Fibroblast of skin of scalp (primary cell): Measurements from ENCODE around the gene SRGAP3.
A peak's percentile ranks its signal among the peaks of the same experiment; 100 is the strongest.

Source experiments
- DNase-seq: peaks from one replicate; pipeline ENCODE4 v3.0.0-alpha.2; 2013

Gene SRGAP3

DNA sequence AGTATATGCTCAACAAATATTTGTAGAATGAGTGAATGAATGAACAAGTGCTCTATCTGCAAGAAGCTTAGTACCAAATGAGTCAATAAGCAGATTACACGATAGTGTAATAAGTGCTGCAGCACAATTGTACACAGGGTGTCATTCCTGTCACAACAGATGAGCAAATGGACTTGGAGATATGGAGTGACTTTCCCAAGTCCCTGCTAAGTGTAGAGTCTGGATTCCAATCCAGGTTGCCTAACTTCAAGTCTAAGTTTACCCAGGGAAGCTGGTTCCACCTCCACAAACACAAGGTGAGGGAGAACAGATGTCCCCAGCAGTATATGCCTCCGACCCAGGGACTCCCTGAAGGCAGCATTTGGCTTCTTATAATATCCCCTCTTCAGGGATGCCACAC, 208.4 kb downstream of the SRGAP3 start:
- DNase-seq = no peak

DNA sequence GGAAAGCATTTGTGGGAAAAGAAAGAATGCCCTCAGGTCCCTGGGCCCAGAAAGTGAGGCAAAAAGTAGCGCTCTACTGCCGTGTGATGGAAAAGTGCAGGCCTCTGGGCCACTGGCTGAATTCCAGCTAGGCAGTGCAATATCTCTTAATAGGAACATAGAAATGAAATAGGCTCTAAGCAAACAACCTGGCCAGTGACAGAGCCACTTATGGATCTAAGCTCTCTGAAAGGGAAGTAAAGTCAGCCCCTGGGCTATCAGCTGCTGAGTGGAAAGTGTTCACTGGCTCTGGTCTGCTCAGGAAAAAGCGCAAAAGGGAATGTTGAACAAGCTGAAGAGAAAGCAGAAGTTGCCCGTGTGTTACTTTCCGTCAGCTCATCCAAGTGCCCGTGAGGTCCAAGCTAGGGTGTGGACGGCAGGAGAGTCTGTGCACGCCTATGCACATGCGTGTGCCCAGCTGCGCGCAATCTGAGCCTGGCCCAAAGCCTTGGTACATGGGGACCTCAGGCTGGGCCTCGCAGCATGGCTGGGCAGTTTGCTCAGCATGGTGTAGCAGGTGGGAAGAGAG, 212.2 kb downstream of the SRGAP3 start:
- no peak for DNase-seq

DNA sequence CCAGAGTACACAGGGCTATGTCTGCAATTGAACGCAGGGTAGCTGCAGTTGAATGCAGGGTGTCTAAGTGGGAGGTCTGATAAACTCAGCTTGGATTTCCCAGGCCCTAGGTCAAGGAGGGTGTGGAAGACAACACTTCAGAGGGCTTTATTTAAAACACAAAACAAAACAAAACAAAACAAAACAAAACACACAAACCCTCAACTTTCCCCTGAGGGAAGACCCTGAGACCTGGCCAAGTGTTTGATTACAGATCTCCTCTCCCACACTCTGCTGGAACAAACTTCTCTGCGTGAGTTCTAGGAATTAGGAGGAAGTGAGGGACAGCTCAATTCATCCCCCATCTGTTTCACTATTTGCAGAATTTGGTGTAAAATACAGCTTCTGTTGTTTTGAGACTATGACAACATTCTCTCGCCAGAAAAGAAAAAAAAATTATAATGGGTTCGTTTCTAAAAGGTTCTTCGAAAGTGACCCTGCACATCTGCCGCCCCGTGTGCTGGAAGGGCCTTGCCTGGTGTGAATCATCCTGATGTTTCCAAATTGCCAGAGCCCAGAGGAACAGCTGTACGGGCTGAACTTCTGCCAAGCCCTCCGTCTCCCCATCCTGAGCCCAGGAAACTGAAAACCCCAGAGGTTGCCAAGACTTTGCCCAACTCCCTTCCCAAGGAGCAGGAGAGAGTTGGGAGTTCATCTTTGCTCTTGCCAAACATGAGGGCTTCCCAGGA, 212.9 kb downstream of the SRGAP3 start:
- DNase-seq = peak; percentile 31

DNA sequence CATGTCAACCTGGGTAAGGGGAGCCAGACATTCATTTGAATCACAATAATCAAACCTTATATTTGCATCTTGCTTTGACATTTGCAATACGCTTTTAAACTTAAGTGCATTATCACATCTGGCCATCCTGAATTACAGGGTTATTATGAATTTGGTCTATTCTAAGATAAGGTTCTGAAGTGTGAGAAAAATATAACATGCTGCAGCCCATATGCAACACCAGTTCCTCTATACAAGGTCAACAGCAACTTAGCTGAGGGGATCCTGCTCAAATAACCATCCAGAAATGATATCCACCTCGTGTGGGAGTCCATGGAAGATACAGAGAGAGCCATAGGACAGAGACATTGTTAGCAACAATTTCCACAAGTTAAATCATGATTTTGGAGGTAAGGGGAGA, 213.5 kb downstream of the SRGAP3 start:
- no peak for DNase-seq

DNA sequence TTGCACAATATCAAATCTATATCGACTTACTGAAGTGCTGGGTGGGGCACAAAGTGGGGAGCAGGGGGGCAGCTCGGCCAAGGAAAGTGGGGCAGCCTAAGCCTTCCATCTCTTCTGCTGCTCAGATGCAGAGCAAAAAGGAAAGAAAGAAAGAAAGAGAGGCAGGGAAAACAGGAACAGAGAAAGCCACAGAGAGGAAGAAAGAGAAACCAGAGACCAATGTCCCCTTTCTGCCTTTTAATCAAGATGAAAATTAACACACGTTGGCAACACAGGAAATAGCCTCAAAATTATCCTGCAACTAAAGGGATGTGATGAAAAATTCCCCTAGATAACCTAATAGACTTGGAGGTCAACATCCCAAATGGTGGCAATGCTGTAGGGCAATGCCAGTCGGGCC, 214.0 kb downstream of the SRGAP3 start:
- DNase-seq = no peak

DNA sequence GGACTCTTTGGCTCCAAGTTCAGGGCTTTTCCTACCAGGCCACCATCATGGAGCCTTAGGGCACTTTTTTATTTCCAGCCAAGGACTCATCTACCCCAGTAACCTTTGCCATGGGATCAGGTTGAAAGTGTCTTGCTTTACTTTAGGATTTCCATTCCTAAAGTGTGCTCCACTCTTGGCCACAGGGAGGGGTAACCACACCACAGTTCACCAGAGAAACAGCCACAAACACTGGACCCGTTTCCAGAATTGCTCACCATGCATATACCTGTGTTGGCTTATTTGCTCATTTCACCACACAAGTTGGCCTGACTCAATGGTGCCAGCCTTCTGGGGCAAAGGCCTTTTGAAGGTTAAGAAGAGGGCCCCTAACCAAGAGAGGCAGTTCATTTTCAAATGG, 215.6 kb downstream of the SRGAP3 start:
- DNase-seq = no peak

DNA sequence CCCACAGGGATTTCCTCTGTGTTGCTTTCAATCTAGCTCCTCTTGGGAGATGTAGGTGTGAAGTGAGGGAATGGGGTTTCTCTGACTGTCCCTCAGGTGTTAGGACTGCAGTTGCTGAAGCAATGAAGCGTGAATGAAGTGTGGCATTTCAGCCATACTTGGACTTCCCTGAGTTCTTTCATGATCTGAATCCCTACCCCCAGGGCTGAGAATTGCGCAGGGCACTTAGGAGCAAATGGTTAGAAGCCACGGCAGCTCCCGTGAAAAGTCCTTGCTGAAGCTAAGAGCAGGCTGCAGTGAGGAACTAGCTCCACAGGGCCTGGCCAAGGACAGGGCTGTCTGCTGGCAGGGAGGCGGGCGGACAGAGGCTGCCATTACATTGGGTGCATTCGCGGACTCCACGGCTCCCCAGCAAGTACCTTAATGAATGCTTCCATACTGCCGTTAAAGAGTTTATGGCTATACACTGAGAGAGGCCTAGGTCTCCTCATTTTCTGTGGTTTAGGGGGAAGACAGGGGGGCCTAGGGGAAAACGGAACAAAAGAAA, 217.1 kb downstream of the SRGAP3 start:
- no peak for DNase-seq

DNA sequence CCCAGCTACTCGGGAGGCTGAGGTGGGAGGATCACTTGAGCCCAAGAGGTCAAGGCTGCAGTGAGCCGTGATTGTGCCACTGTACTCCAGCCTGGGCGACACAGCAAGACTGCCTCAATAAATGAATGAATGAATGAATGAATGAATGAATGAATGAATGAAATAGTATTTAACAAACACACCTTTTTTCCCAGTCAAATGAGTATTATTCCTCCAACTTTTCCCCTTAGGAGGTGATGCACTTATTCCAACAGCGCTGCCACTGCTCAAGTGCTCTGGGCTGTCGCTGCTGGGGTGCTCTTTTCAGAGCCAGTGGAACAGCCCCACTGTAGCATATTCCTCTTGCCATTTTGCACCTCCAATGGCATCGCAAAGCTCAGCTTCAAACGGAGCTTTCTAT, 219.4 kb downstream of the SRGAP3 start:
- DNase-seq = no peak

DNA sequence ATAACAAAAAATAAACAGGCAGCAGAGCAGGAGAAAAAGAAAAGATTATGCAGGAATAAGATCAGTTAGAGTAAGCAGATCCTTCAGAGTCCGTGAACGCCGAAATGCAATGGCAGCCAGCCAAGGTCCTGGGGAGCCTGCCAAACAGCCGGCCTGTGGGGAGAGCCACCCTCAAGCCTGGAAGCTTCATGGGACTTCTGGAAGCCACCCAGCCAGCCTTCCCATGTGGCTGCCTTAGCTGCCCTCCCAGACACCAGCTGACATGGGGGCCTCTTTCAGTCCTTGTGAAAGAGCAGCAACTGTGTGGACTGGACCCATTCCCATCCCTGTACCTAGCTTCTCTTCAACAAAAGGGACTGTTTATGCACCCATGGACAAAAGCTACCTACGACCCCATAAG, 221.3 kb downstream of the SRGAP3 start:
- DNase-seq = peak; percentile 78

DNA sequence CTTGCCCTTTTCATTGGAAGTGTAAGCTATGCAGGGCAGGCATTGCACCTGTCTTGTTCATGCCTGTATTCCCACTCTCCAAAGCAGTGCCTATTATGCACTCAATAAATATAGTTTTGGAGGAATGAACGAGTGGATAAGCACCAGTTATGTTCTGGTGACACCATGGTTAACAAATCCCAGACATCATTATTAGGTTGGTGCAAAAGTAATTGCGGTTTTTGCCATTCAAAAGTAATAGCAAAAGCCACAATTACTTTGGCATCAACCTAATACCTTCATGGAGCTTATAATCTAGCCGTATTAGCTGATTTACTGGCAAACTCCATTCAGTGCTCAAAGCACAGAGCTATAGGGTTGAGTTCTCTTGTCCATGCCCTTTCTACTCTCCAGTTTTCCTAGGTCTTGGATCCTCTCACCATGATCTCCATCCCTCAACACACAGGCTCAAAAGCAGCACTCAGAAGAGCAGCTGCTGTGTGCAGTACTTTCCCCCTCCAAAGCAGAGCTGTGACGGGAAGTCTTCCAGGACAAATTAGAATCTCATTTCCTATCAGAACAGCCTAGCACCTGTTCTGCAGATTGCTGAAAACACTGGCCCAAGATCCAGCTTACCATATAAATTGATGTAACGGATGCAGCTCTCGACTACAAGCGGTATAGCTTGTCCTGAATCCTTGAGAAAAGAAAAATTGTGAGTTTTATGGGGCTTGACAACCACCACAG, 223.0 kb downstream of the SRGAP3 start:
- DNase-seq = no peak

DNA sequence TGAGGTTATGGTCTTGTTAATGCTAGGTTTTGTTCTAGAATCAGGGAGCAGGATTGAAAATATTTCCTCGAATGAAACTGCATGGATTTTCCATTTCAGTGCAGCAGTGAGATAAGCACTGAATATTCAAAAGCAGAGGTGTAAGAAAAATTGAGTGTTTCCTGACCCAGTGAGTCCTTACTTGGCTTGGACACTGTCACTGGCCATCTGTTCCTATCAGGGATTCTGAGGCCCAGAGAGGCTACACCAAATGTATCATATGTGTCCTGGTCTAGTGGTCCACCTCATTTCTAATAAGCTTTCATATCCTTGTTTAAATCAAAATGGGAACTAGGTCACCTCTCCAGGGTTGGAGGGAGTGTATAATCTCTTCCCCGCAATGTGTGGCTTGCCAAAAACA, 225.1 kb downstream of the SRGAP3 start:
- no peak for DNase-seq

DNA sequence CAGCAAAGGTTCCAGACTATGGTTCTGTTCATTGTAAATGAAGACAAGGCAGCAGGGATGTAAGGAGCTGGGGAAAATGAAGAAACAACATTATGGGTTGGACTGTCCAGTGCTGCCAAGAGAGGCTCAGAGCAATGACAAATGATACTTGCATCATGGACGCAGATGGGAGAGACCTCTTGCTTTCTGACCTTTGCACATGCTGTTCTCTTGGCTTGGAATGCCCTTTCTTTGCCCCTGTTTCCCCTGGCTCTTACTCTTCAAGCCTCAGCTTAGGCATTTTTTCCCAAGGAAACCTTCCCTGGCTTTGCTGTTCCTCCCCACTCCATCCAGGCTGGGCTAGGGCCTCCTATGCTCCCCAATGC, 226.2 kb downstream of the SRGAP3 start:
- DNase-seq = no peak

DNA sequence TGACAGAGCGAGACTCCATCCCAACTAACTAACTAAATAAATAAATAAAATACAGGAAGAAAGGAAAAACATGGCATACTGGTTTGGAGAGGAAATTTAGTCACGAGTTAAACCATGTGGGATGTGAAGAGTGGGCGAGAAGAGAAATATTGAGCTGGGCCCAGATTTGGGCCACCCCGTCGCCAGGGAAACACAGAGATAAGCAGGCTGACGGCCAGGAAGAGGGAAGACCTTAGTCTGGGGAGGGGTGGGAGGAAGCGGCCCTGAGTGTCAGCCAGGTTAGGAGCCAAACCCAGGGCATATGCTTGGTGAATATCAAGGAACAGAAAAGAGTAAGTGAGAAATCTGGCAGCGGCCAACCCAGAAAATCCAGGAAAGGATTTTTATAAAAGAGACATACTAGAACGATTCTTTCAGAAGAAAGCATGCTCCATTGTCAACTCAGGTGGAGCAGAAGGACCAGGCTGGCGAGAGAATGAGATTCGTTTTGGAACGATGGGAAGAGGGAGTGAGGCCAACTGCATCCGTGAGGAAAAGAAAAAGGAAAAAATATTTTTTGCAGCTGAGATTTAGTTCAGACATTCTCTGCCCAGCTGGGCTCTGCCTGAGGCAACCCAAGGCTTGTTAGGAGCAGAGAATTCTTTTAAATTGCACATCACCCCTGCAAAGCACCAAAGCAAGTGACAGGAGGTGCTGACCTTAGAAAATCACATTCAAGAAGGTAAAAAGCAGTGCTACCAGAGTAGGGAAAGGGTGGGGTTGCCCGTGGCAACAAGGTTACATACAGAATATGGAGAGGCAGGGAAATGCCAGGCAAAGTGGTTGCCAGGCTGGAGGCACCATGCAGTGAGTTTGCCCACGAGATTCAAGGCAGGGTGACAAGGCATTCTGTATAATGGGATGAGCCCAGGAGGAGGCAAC, 226.9 kb downstream of the SRGAP3 start:
- DNase-seq = no peak

DNA sequence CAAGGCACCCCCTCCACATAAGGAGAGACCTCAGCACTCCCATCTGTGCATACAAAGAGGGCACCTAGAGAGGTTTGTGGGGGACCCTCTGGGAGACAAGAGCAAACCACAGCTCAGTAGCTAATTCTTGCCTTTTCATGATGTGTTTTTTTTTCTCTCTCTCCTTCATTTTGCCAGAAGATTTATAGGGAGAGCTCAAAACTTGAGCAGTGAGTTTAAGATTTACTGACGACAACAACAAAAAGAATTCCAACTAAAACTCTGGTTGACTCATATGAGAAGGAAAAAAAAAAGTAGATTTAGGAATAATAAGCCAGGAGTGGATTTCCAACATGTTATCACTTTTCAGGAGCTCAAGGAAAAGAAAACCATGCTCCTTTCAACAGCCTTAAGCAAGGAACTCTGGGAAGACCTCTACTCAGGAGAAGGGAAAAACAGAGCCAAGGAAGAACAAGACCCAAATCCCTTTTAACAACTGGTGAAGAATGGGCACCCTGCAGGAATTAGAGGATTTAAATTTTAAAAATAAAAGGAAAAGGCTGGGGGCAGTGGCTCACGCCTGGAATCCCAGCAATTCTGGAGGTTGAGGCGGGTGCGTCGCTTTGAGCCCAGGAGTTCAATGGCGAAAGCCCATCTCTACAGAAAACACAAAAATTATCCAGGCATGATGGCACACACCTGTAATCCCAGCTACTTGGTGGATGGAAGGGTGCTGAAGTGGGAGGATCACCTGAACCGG, 228.0 kb downstream of the SRGAP3 start:
- DNase-seq = peak; percentile 12

DNA sequence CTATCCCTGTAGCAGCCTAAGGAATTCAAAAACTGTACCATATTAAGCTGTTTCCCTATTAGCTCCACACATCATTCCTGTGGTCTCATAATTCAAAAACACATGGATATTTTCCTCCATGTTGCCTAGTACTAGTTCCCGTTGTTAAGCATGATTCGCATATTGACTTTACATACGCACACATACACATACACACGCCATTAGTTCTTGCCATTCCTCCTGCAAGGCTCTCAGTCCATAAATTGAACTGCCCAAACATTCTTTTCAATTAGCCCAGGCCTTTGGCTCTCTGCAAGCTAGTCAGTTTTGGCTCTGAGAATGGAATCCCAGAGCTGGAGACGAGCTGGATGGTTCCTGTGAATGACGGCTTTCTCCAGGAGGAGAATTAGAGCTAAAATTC, 229.0 kb downstream of the SRGAP3 start:
- DNase-seq = peak; percentile 90

DNA sequence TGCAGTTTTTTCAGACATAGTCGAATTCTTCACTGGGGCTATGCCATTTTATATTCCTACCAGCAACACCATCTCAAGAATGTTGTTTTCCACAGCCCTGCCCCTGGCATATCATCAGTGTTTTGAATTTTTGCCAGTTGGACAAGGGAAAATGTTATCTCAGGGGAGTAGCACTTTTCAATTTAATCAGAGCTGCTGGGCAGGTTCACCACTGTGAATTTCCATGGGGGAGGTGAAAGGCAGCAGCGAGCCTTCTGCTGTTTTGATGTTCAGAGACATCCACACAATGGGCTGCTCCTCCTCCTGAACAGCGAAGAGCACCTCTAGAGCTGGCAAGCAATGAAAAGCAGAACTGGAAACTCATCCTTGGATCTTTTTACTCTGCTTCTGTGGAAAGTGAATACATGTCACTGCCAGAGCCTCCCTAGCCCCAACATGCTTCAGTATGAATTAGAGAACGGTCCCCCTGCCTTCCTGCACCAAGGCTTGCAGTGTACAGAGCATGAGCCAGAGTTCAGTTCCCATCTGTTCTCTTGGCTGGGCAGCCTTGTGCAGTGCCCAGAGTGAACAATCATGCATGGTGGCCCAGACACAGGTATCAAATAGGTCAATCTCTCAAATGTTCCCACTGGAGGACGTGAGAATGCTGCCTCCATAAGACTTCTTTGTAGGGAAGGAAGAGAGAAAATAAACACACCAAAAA, 230.0 kb downstream of the SRGAP3 start:
- no peak for DNase-seq

DNA sequence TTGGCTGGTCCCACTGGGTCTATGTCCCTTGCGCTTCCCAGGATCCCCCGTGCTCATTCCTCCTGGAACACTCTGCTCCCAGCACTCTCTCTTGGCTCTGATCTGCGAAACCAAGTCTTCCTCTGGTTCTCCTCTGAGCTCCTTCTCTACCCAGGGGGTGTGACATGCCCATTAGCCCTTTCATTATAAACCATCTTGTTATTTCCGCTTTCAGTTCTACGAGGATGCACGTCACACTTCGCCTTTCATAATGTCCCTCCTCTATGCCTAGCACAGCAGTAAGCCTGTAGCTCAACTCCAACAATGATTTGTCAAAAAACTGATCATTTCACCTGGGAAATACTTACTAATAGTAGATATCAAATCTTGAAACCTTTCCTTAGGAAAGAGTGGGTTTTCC, 234.2 kb downstream of the SRGAP3 start:
- no peak for DNase-seq

DNA sequence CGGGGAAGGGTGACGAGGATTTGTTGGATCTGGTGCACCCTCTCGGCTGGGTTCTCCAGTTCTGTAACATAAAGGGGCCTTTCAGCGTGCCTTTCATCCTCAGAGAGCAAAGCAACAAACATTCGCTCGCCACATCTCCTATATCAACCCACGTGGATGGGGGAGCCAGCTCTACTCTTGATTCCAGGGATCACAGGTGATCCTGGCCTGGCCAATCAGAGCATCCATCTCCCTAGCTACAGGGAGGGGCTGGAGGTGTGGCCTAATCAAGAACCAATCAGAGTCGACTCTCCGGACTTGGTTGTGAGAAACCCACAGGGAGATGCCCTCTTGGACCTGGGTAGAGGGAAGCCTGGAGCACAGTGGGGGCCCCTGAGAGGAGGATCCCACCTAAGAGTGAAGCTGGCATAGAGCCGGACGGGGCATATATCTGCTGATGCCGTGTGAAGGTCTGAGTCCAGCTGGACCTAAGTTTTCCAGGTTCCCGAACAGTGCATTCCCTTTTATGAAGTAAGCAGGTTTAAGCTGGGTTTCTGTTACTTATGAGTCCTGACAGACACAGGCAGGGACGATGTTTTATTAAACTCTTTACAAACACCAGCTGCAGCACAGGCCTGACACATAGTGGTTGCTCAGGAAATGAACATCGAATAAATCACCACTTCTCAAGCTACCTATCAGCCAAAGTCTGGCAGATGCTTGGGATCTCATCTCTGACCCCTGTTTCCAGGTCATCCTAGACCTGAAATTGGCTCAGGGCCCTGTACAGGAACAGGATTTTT, 235.5 kb downstream of the SRGAP3 start:
- peak; percentile 44 for DNase-seq

DNA sequence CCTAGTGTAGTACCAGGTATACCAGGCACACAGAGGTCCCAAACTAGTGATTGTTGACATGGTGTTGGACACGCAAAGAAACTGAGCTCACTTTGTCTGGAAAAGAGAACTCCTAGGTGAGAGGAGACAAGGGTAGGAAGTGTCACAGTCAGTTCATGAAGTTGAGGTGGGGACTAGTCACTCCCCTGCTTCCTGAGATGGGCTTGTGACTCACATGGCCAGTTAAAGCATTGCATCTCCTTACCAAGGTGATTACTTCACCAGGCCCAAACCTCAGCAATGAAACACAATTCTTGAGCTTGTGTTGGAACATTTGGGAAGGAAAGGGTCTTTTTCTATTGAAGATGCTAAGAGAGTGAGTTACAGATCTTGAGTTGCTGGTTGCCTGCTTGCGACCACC, 236.9 kb downstream of the SRGAP3 start:
- no peak for DNase-seq

DNA sequence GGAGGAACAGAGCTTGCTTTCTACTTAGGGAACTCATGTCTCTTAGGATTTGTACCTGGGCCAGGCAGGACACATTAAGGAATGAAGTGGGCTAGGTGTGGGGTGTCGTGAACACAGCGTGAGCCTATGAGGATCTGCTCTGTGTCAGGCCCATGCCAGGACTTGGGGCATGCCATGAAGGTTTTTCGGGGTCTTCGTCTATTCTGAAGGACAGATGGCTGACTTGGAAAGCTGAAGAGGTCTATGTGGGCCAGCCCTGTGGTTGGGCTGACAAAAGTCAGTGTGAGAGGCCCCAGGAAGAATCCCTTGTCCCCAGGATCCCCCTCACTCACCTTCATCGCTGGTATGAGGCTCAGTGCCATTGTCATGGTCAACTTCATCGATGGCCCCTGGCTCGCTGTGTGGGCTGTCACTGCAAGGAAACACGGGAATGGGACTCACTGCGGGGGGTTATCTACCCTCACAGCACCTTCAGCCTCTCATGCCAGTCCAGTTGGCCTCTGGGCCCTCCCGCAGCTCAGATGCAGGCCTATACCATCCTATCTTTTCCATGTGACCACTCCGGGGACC, 239.4 kb downstream of the SRGAP3 start:
- DNase-seq = no peak
